ENCODE measurements around the gene SEZ6L.
A peak's percentile ranks its signal among the peaks of the same experiment; 100 is the strongest.

Gene SEZ6L

GRCh38 chr22:26127556-26127955 is 41.7 kb upstream of the SEZ6L start:
- no peaks in the 10 kb centered on the region for H3K9me3 ChIP-seq (ENCODE audit: severe bottlenecking)
- H3K4me3 ChIP-seq (ENCODE audit: severe bottlenecking), result no peak overlapping the region
- peaks cover 19% of the 10 kb centered on the region for H3K27me3 ChIP-seq (ENCODE audit: insufficient read depth, poor library complexity, severe bottlenecking)
- DNase-seq (ENCODE audit: low spot score) (no peak), ATAC-seq (ENCODE audit: low read depth) (no peak)
- no peaks in the 10 kb centered on the region for H3K36me3 ChIP-seq (ENCODE audit: low read depth)
- H3K27ac ChIP-seq (ENCODE audit: poor library complexity, severe bottlenecking), result no peak overlapping the region
- TF ChIP-seq, protein P1, sequence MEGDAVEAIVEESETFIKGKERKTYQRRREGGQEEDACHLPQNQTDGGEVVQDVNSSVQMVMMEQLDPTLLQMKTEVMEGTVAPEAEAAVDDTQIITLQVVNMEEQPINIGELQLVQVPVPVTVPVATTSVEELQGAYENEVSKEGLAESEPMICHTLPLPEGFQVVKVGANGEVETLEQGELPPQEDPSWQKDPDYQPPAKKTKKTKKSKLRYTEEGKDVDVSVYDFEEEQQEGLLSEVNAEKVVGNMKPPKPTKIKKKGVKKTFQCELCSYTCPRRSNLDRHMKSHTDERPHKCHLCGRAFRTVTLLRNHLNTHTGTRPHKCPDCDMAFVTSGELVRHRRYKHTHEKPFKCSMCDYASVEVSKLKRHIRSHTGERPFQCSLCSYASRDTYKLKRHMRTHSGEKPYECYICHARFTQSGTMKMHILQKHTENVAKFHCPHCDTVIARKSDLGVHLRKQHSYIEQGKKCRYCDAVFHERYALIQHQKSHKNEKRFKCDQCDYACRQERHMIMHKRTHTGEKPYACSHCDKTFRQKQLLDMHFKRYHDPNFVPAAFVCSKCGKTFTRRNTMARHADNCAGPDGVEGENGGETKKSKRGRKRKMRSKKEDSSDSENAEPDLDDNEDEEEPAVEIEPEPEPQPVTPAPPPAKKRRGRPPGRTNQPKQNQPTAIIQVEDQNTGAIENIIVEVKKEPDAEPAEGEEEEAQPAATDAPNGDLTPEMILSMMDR (IDR thresholded peaks at IDR 0.05; ENCODE audit: poor library complexity, severe bottlenecking), result no peak
- no peaks in the 10 kb centered on the region for H3K4me1 ChIP-seq (ENCODE audit: insufficient read depth, poor library complexity, severe bottlenecking)

DNA sequence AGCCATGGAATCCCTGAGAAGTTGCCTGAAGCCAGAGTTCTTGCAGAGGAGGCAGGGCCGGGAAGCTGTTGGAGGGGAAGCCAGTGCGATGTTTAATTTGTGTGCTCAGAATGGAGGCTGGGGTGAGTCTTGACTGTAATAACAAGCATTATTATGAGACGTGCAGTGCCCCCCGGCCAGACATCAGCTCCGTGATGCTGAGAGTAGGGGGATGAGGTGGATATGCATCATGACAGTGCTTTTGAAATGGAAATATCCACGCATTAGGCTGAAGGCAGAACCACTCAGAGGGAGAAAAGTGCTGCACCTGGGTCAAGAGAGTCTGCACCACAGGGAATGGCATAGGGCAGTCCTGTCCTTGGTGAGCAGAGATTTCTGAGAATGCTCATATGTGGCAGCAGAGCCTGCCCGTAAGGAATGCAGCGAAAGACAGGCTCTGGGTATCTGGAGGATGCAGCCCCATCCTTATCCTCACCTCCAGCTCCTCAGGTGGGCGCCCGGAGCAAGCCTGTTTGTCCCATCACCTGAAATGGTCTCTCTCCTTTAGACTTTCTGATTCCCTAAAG is 37.6 kb upstream of the SEZ6L start:
- H3K36me3 ChIP-seq (ENCODE audit: low read depth), result no peaks in the 10 kb centered on the region
- ATAC-seq (ENCODE audit: low read depth) (no peak), DNase-seq (ENCODE audit: low spot score) (no peak)
- TF ChIP-seq, protein P1 (IDR thresholded peaks at IDR 0.05; ENCODE audit: poor library complexity, severe bottlenecking), result no peak
- peaks cover 10% of the 10 kb centered on the region for H3K27me3 ChIP-seq (ENCODE audit: insufficient read depth, poor library complexity, severe bottlenecking)
- no peak overlapping the region for H3K4me3 ChIP-seq (ENCODE audit: severe bottlenecking)
- no peaks in the 10 kb centered on the region for H3K9me3 ChIP-seq (ENCODE audit: severe bottlenecking)
- no peaks in the 10 kb centered on the region for H3K4me1 ChIP-seq (ENCODE audit: insufficient read depth, poor library complexity, severe bottlenecking)
- no peak overlapping the region for H3K27ac ChIP-seq (ENCODE audit: poor library complexity, severe bottlenecking)

GRCh38 chr22:26134654-26135330 is 34.5 kb upstream of the SEZ6L start:
- Histone ChIP-seq H3K27ac (ENCODE audit: poor library complexity, severe bottlenecking) (no peak overlapping the region), H3K9me3 (ENCODE audit: severe bottlenecking) (no peaks in the 10 kb centered on the region), H3K36me3 (ENCODE audit: low read depth) (no peaks in the 10 kb centered on the region), H3K27me3 (ENCODE audit: insufficient read depth, poor library complexity, severe bottlenecking) (peaks cover 15% of the 10 kb centered on the region), H3K4me3 (ENCODE audit: severe bottlenecking) (no peak overlapping the region), H3K4me1 (ENCODE audit: insufficient read depth, poor library complexity, severe bottlenecking) (no peaks in the 10 kb centered on the region)
- no peak for ATAC-seq (ENCODE audit: low read depth)
- TF ChIP-seq, protein P1 (IDR thresholded peaks at IDR 0.05; ENCODE audit: poor library complexity, severe bottlenecking), result peak; percentile 28
- no peak for DNase-seq (ENCODE audit: low spot score)

- ATAC-seq (ENCODE audit: low read depth) (no peak), DNase-seq (ENCODE audit: low spot score) (no peak)
- TF ChIP-seq, protein P1 (IDR thresholded peaks at IDR 0.05; ENCODE audit: poor library complexity, severe bottlenecking), result no peak
- H3K4me3 ChIP-seq (ENCODE audit: severe bottlenecking), result no peak overlapping the region
- H3K27me3 ChIP-seq (ENCODE audit: insufficient read depth, poor library complexity, severe bottlenecking), result peaks cover 21% of the 10 kb centered on the region
- H3K27ac ChIP-seq (ENCODE audit: poor library complexity, severe bottlenecking), result no peak overlapping the region
- no peaks in the 10 kb centered on the region for H3K4me1 ChIP-seq (ENCODE audit: insufficient read depth, poor library complexity, severe bottlenecking)
- H3K36me3 ChIP-seq (ENCODE audit: low read depth), result no peaks in the 10 kb centered on the region
- H3K9me3 ChIP-seq (ENCODE audit: severe bottlenecking), result no peaks in the 10 kb centered on the region
Measured at GRCh38 chr22:26135806-26136205, 33.5 kb upstream of the SEZ6L start.

- H3K27me3 ChIP-seq (ENCODE audit: insufficient read depth, poor library complexity, severe bottlenecking), result peaks cover 11% of the 10 kb centered on the region
- H3K27ac ChIP-seq (ENCODE audit: poor library complexity, severe bottlenecking), result no peak overlapping the region
- TF ChIP-seq, protein P1 (IDR thresholded peaks at IDR 0.05; ENCODE audit: poor library complexity, severe bottlenecking), result no peak
- no peaks in the 10 kb centered on the region for H3K9me3 ChIP-seq (ENCODE audit: severe bottlenecking)
- ATAC-seq (ENCODE audit: low read depth) (peak; percentile 31; the same call in 1 of the 3 replicates), DNase-seq (ENCODE audit: low spot score) (no peak)
- H3K4me1 ChIP-seq (ENCODE audit: insufficient read depth, poor library complexity, severe bottlenecking), result no peaks in the 10 kb centered on the region
- no peak overlapping the region for H3K4me3 ChIP-seq (ENCODE audit: severe bottlenecking)
- H3K36me3 ChIP-seq (ENCODE audit: low read depth), result no peaks in the 10 kb centered on the region
Measured at GRCh38 chr22:26139310-26139709, 30.0 kb upstream of the SEZ6L start.
